ENCODE measurements around the gene RETREG3. TPM values are rescaled to one million over a fixed set of nuclear protein-coding genes. Genes with fewer than 3 reads are reported as not detected.
A peak's percentile ranks its signal among the peaks of the same experiment; 100 is the strongest.
"Not testable (repeated sequence)": the region's sequence is repeated elsewhere in the genome, so short reads cannot be mapped to it uniquely, and the experiment has no call there.

The RETREG3 gene
- polyA plus RNA-seq, 10 donors = 26.0 to 36.0 (median 32.1) TPM

DNA sequence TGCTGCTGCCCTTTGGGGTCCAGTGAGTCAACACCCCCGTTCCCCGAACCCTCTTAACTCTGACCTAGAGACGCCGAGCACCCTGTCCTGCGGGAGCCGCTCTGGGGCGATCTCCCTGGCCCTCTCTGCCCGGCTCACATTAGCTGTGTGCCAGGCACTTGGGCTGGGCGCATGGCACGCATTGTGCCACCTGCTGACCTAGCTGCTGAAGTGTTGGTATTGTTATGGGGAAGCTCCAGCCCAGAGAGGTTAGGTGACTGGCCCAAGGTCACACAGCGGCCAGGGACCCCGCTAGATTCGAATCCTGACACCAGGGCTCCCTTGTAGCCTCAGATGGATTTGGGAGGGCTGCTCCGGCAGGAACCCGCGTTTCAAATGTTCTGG lies 55.3 kb downstream of the RETREG3 start:
- DNase-seq = no peak

DNA sequence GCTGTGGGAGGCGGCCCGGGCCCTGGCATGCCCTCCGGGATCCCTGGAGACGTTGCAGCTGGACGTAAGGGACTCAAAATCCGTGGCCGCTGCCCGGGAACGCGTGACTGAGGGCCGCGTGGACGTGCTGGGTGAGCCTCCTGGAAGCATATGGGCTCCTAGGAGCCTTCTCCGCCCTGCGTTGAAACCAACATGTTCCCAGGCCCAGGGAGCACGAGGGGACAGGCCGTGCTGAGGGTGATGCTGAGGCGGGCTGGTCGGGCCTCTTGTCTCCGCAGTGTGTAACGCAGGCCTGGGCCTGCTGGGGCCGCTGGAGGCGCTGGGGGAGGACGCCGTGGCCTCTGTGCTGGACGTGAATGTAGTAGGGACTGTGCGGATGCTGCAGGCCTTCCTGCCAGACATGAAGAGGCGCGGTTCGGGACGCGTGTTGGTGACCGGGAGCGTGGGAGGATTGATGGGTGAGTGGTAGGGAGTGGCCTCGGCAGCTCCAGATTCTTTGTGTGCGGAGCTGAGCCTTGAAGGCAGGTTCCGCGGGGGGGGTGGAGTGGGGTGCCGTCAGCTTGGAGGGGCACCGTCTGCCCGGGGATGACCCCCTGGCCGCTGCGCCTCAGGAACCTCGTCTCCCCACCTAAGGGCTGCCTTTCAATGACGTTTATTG lies 55.9 kb downstream of the RETREG3 start:
- no peak for DNase-seq

DNA sequence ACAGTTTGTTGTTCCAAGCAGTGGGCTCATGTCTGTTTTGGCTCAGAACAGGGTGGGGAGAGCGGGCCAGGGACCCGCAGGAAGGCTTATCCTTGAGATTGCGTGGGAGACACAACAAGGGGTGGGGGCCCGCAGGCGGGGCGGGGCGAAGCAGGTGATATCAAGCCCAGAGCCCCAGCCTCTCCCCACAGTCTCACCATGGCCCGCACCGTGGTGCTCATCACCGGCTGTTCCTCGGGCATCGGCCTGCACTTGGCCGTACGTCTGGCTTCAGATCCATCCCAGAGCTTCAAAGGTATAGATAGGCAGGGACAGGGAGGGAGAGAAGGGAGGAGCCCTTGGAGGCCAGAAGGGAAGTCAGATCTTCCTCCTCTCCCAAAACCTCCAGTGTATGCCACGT lies 56.4 kb downstream of the RETREG3 start, which contains the start of gene HSD17B1:
TSS of gene HSD17B1 (plus strand) at position 188 of the 400 bp plus-strand sequence. CDS start at position 199, 11 bp downstream.
- not testable (repeated sequence) for DNase-seq

- no peak for DNase-seq
Observed at GRCh38 chr17:42548993-42549755, 60.0 kb downstream of the RETREG3 start.

DNA sequence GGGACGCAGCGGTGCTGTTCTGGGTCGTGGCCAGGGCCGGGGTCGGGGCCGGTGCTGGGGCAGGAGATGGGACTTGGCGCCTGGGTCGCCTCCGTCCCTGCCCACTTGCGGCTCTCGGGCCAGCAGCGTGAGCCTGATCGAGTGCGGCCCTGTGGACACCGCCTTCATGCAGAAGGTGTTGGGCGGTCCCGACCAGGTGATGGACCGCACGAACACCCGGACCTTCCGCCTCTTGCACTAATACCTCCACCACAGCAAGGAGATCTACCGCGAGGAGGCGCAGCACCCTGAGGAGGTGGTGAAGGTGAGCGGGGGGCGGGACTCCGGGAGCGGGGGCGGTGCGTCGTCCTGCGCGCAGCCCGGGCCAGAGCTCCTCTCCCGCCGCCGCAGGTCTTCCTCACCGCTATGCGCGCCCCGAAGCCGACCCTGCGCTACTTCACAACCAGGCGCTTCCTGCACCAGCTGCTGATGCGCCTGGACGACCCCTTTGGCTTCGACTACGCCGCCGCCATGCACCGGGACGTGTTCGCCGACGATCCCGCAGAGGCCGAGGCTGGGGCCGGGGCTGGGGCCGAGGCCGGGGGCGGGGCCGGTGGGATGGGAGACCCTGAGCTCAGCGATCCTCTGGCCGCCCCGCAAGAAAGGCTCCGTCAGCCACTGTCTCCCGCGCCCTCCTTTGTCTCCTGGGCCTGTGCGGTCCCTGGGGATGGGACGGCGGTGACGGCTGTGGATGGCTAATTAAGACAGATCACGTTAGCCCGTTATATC lies 60.9 kb downstream of the RETREG3 start:
- peak in 1 of 3 donors; percentile 70 for DNase-seq

GRCh38 chr17:42547698-42548069 lies 61.5 kb downstream of the RETREG3 start:
- no peak for DNase-seq

GRCh38 chr17:42547001-42547461 lies 62.1 kb downstream of the RETREG3 start:
- no peak for DNase-seq

DNA sequence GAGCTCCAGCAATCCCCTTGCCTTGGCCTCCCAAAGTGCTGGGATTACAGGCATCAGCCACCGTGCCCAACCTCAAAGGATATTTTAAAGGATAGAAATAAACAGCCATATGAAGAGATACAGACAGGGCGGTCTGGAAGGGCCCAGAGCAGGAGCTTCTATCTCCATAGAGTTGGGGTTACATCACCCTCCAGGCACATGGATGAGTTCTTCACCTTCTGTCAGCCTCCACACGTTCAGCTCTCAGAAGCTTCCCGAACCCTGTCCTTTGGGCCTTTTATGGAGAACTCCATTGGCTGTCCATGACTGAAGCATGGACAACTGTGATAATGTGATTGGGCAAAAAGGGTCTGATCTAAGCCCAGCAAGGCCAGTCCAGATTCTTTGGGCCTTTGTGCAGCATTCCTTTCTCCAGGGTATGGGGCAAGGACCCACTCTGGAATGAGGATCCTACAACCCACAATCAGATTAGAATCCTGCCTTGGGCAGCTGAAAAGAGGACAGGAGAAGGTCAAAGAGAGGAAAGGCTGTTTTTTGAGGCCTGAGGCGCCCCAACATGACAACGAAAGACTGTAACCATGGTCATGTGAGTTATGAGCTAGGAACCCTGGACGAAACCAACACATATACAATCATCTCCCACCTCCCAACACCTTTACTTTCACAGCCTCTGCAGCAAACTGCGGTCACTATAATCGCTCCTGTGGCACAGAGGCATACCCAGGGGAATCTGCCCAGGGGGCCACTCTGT lies 63.2 kb downstream of the RETREG3 start:
- DNase-seq = not testable (repeated sequence)

DNA sequence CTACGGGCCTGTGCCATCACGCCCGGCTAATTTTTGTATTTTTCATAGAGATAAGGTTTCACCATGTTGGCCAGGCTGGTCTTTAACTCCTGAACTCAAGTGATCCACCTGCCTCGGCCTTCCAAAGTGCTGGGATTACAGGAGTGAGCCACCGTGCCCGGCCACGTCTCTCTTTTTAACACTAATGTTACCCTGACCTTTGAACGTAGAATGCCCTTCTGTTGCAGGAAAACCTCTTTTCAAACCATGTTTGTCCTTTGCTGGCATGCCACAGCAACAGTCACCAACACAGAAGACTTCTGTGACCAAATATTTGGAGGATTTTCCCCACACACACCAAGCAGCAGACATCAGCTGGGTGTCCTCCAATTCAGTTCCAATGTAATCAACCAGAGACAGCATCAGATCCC lies 64.3 kb downstream of the RETREG3 start:
- no peak for DNase-seq

- DNase-seq = peak in 2 of 3 donors; percentile 48 to 72
Observed at GRCh38 chr17:42543190-42544079, 65.7 kb downstream of the RETREG3 start.

DNA sequence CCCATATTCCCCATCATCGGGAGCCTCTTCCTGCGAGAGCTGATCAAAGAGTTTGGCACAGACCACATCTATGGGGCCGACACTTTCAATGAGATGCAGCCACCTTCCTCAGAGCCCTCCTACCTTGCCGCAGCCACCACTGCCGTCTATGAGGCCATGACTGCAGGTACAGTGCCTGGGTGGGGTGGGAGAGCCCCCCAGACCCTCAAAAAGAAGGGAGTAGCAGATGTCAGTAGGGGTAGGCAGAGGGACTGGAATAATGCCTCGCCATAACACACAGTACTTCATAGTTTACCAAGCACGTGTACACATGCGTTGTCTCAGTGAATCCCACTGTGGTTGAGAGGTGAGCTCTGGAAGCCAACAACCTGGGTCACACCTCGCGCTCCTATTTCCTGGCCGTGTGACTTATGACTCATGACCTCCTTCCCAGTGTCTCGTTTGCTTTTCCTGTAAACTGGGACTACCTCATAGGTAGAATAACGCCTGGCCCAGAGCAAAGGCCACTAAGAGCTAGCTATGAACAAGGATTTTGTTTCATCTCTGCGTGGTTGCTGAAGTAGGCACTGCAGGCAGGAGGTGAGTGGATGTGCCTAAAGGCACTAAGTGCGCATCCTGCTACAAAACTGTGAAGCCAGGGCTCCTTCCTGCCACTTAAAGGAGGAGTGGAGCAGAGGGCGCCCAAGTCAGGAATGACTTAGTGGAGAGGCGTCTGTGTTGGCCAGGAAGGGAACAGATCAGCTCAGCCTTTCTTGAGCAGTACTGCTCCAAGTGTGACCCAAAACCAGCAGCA lies 67.9 kb downstream of the RETREG3 start:
- DNase-seq = no peak

GRCh38 chr17:42540558-42540957 lies 68.6 kb downstream of the RETREG3 start:
- not testable (repeated sequence) for DNase-seq

GRCh38 chr17:42538482-42538881 lies 70.7 kb downstream of the RETREG3 start:
- DNase-seq = no peak

DNA sequence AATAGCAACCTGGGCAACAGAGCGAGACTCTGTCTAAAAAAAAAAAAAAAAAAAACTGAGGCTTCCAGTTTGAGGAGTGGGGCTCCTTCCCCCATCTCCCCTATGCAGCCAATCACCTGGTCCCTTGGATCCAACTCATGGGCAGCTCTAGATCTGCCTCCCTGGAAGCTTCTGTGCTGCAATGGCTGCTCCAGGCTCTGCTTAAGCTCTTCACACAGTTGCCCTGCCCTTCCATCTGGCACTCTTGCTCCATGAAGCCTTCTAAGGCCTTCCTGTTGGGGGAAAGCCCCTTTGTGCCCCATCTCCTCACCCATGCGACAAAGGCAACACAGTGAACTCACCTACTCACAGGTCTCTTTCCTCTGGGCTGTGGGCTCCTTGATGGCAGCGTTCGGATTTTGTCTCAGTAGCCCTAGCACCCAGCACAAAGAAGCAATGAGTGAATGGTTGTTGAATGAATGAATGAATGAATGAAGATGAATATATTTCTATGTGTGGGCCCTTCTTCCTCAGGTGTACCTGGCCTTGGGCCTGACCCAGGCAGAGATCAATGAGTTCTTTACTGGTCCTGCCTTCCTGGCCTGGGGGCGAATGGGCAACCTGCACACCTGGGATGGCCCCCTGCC lies 71.2 kb downstream of the RETREG3 start:
- no peak for DNase-seq

GRCh38 chr17:42537156-42537805 lies 71.9 kb downstream of the RETREG3 start:
- no peak for DNase-seq

DNA sequence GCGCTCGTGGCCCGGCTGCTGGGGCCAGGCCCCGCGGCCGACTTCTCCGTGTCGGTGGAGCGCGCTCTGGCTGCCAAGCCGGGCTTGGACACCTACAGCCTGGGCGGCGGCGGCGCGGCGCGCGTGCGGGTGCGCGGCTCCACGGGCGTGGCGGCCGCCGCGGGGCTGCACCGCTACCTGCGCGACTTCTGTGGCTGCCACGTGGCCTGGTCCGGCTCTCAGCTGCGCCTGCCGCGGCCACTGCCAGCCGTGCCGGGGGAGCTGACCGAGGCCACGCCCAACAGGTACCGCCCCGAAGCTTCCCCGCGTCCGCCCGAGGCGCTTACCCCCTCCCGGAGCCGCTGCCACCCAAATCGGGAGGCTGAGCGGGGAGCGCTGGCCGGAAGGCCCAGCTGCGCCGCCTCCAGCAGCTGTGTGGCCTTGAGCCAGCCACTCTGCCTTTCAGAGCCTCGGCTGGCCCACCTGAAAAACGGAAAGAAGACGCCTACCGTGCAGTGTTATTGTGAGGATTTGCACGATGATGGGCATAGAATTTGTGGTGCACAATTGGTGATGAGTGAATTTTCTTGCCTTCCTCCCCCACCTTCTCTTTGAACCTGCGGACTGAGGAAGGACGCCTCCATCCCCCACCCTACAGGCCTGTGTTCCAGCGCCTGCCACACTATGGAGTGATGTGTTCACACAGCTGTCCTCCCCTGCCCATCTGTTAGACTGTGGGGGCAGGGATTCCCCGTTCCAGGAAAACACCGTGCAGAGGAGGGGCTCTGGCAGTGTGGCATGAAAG lies 72.6 kb downstream of the RETREG3 start:
- peak; percentile 81 to 93 (median 82) for DNase-seq

- DNase-seq = peak; percentile 93 to 97 (median 96)
Observed at GRCh38 chr17:42536048-42536371, 73.2 kb downstream of the RETREG3 start, which contains the start of gene NAGLU. Gene NAGLU (plus strand): TSS chr17:42536241. CDS start chr17:42536273, 32 bp downstream.
